WTC11 (cell line): Measurements from ENCODE around the gene KCNS3. TPM values are rescaled to one million over a fixed set of nuclear protein-coding genes. Genes with fewer than 3 reads are reported as not detected.
A peak's percentile ranks its signal among the peaks of the same experiment; 100 is the strongest.

Experiments used
- ATAC-seq: fragments of 200-7000 bp; cut with Tn5 transposase; 2 replicates; pipeline ENCODE4 v1.10.0; 2021; ENCODE audit warnings: mild to moderate bottlenecking, moderate library complexity
- CTCF ChIA-PET: fragments of 300-600 bp; sonication (Branson Sonifier 250); formaldehyde crosslinking; loops from one replicate; lab custom pipeline; 2021; ENCODE audit warnings: antibody characterized with exemption; lab: Charles Lee
- POLR2A ChIA-PET: fragments of 350-600 bp; sonication (Branson Sonifier 250); formaldehyde crosslinking; loops from one replicate; lab custom pipeline; 2021; ENCODE audit warnings: antibody characterized with exemption; lab: Charles Lee
- DNase-seq: peaks from one replicate; pipeline ENCODE4 v3.0.0; 2021; ENCODE audit warnings: low spot score
- H3K27ac Mint-ChIP-seq: 2 replicates; pipeline ENCODE4 v1.8.0; 2021; ENCODE audit warnings: mixed read lengths
- H3K27me3 Mint-ChIP-seq: 2 replicates; pipeline ENCODE4 v1.8.0; 2021; ENCODE audit warnings: low read depth, mild to moderate bottlenecking, moderate library complexity, mixed read lengths
- H3K36me3 Mint-ChIP-seq: 2 replicates; pipeline ENCODE4 v1.8.0; 2021; ENCODE audit warnings: mixed read lengths
- H3K4me1 Mint-ChIP-seq: 2 replicates; pipeline ENCODE4 v1.8.0; 2022; ENCODE audit warnings: mixed read lengths
- H3K4me3 Mint-ChIP-seq: 2 replicates; pipeline ENCODE4 v1.8.0; 2021; ENCODE audit warnings: mild to moderate bottlenecking, moderate library complexity, mixed read lengths
- H3K9me3 Mint-ChIP-seq: 2 replicates; pipeline ENCODE4 v1.8.0; 2021; ENCODE audit warnings: mixed read lengths
- CREB1 ChIP-seq: sonication (generic); formaldehyde crosslinking; IDR thresholded peaks from 2 replicates; pipeline ENCODE4 v1.8.0; 2023; ENCODE audit warnings: mild to moderate bottlenecking, missing genetic modification reagents
- ELF4 ChIP-seq: sonication (generic); formaldehyde crosslinking; IDR thresholded peaks from 2 replicates; pipeline ENCODE4 v1.8.1; 2022; ENCODE audit warnings: low read depth, mild to moderate bottlenecking, moderate library complexity, missing genetic modification reagents
- HMGA2 ChIP-seq: fragments of 250-450 bp; sonication (Bioruptor Pico); IDR thresholded peaks from 2 replicates; pipeline ENCODE4 v1.4.0; 2021; ENCODE audit warnings: mild to moderate bottlenecking, moderate library complexity
- MLX ChIP-seq: sonication (generic); formaldehyde crosslinking; IDR thresholded peaks from 2 replicates; pipeline ENCODE4 v1.8.1; 2023; ENCODE audit warnings: mild to moderate bottlenecking, missing genetic modification reagents, moderate library complexity
- OVOL2 ChIP-seq: fragments of 250-450 bp; sonication (Bioruptor Pico); IDR thresholded peaks from 2 replicates; pipeline ENCODE4 v1.9.0; 2021; ENCODE audit warnings: mild to moderate bottlenecking, borderline replicate concordance
- ZNF219 ChIP-seq: sonication (generic); formaldehyde crosslinking; IDR thresholded peaks from 2 replicates; pipeline ENCODE4 v1.8.0; 2023; ENCODE audit warnings: missing genetic modification reagents, mild to moderate bottlenecking, borderline replicate concordance
- ZNF263 ChIP-seq: sonication (generic); formaldehyde crosslinking; IDR thresholded peaks from 2 replicates; pipeline ENCODE4 v1.8.1; 2022; ENCODE audit warnings: low read depth, mild to moderate bottlenecking, moderate library complexity, missing genetic modification reagents
- ZNF281 ChIP-seq: sonication (generic); formaldehyde crosslinking; IDR thresholded peaks from 2 replicates; pipeline ENCODE4 v1.8.0; 2023; ENCODE audit warnings: mild to moderate bottlenecking, missing genetic modification reagents
- total RNA-seq: library from RNA; stranded (reverse); gene quantifications from 3 replicates; pipeline ENCODE4 v1.2.3, GENCODE V29; 2021
- TF ChIP-seq, protein P1 (sequence below): sonication (generic); formaldehyde crosslinking; IDR thresholded peaks from 2 replicates; pipeline ENCODE4 v1.8.0; 2022; ENCODE audit warnings: missing genetic modification reagents

KCNS3 gene
- total RNA-seq, 1 experiment from 2014 or later: 25.2 TPM

- peaks cover 17% of the 10 kb centered on the region for H3K36me3 Mint-ChIP-seq
- ATAC-seq: no peak
These were observed 33.2 kb downstream of the KCNS3 start for GRCh38 chr2:17911491-17912260.

GRCh38 chr2:17912266-17912691 lies 33.8 kb downstream of the KCNS3 start:
- Mint-ChIP-seq H3K36me3 (peaks cover 17% of the 10 kb centered on the region), H3K27ac (no peak overlapping the region), H3K4me1 (peaks cover 50% of the 10 kb centered on the region), H3K9me3 (peaks cover 18% of the 10 kb centered on the region), H3K4me3 (no peak overlapping the region), H3K27me3 (no peaks in the 10 kb centered on the region)
- ChIA-PET POLR2A (no interaction called here), CTCF (interaction anchor here (1.0 kb wide), 1 partner anchor 60 kb away, joined by 3 read pairs; no protein-coding TSS in a partner anchor)
- no peak for DNase-seq
- TF ChIP-seq OVOL2: no peak
- ATAC-seq: peak; percentile 38

More at GRCh38 chr2:17911491-17912260, 33.2 kb downstream of the KCNS3 start:
- ChIA-PET POLR2A (no interaction called here), CTCF (interaction anchor here (0.8 to 1.0 kb wide), 2 partner anchors 32 to 60 kb away, joined by 3 read pairs; no protein-coding TSS in a partner anchor)
- Mint-ChIP-seq H3K9me3 (peaks cover 23% of the 10 kb centered on the region), H3K4me3 (no peak overlapping the region), H3K27ac (no peak overlapping the region), H3K27me3 (no peaks in the 10 kb centered on the region), H3K4me1 (peaks cover 47% of the 10 kb centered on the region)
- TF ChIP-seq ELF4 (CRISPR knock-in tag) (no peak), ZNF281 (CRISPR knock-in tag) (no peak), HMGA2 (CRISPR knock-in tag) (no peak), CREB1 (no peak)
- no peak for DNase-seq

GRCh38 chr2:17915099-17915498 lies 36.6 kb downstream of the KCNS3 start:
- no peak for DNase-seq
- peaks cover 8% of the 10 kb centered on the region for H3K36me3 Mint-ChIP-seq
- H3K4me1 Mint-ChIP-seq: peaks cover 60% of the 10 kb centered on the region
- H3K27ac Mint-ChIP-seq: peak overlapping the region; percentile 43; the same call in 1 of the 2 replicates
- TF ChIP-seq, protein P1, sequence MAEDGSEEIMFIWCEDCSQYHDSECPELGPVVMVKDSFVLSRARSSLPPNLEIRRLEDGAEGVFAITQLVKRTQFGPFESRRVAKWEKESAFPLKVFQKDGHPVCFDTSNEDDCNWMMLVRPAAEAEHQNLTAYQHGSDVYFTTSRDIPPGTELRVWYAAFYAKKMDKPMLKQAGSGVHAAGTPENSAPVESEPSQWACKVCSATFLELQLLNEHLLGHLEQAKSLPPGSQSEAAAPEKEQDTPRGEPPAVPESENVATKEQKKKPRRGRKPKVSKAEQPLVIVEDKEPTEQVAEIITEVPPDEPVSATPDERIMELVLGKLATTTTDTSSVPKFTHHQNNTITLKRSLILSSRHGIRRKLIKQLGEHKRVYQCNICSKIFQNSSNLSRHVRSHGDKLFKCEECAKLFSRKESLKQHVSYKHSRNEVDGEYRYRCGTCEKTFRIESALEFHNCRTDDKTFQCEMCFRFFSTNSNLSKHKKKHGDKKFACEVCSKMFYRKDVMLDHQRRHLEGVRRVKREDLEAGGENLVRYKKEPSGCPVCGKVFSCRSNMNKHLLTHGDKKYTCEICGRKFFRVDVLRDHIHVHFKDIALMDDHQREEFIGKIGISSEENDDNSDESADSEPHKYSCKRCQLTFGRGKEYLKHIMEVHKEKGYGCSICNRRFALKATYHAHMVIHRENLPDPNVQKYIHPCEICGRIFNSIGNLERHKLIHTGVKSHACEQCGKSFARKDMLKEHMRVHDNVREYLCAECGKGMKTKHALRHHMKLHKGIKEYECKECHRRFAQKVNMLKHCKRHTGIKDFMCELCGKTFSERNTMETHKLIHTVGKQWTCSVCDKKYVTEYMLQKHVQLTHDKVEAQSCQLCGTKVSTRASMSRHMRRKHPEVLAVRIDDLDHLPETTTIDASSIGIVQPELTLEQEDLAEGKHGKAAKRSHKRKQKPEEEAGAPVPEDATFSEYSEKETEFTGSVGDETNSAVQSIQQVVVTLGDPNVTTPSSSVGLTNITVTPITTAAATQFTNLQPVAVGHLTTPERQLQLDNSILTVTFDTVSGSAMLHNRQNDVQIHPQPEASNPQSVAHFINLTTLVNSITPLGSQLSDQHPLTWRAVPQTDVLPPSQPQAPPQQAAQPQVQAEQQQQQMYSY (CRISPR knock-in tag): peak; percentile 56
- no peak for TF ChIP-seq MLX
- H3K9me3 Mint-ChIP-seq: no peaks in the 10 kb centered on the region
- ATAC-seq: no peak
- no peak overlapping the region for H3K4me3 Mint-ChIP-seq
- ChIA-PET CTCF (no interaction called here), POLR2A (no interaction called here)
- no peaks in the 10 kb centered on the region for H3K27me3 Mint-ChIP-seq

GRCh38 chr2:17915811-17916518 lies 37.5 kb downstream of the KCNS3 start:
- TF ChIP-seq ZNF219 (CRISPR knock-in tag) (no peak), ZNF263 (peak; percentile 88)
- ATAC-seq (peak; percentile 70), DNase-seq (no peak)
- H3K4me3 Mint-ChIP-seq: no peak overlapping the region
- POLR2A ChIA-PET: no interaction called here
- CTCF ChIA-PET: interaction anchor here (3.7 kb wide), 1 partner anchor 65 kb away, joined by 39 read pairs; no protein-coding TSS in a partner anchor
- no peak overlapping the region for H3K27ac Mint-ChIP-seq
- peaks cover 62% of the 10 kb centered on the region for H3K4me1 Mint-ChIP-seq
- no peaks in the 10 kb centered on the region for H3K27me3 Mint-ChIP-seq
- no peaks in the 10 kb centered on the region for H3K9me3 Mint-ChIP-seq
- peaks cover 8% of the 10 kb centered on the region for H3K36me3 Mint-ChIP-seq
